DMS79 treated with DMSO at 0.1 percent for 48 hours (cell line): ENCODE results near the gene PABPN1.

Experiments used
- DNase-seq: peaks from one replicate; lab custom pipeline; 2025; lab: John Stamatoyannopoulos, UW

The PABPN1 gene

GRCh38 chr14:23358042-23358441 is 36.8 kb downstream of the PABPN1 start:
- no peak for DNase-seq

GRCh38 chr14:23358553-23359166 is 37.4 kb downstream of the PABPN1 start:
- DNase-seq: no peak

GRCh38 chr14:23359167-23359626 is 37.9 kb downstream of the PABPN1 start:
- DNase-seq: no peak

GRCh38 chr14:23359722-23360447 is 38.6 kb downstream of the PABPN1 start:
- no peak for DNase-seq

- DNase-seq: no peak
Measured at GRCh38 chr14:23360496-23360895, 39.2 kb downstream of the PABPN1 start.

GRCh38 chr14:23361320-23361719 is 40.1 kb downstream of the PABPN1 start:
- DNase-seq: no peak

GRCh38 chr14:23361763-23362162 is 40.5 kb downstream of the PABPN1 start:
- DNase-seq: no peak

- no peak for DNase-seq
Measured at GRCh38 chr14:23362200-23362599, 40.9 kb downstream of the PABPN1 start.

GRCh38 chr14:23364164-23365035 is 43.1 kb downstream of the PABPN1 start:
- DNase-seq: peak; percentile 97

GRCh38 chr14:23365036-23365731 is 43.9 kb downstream of the PABPN1 start, which contains the start of gene EFS:
Gene EFS (minus strand): TSS chr14:23365172. CDS start chr14:23365025, 147 bp downstream.
- DNase-seq: no peak

- DNase-seq: peak; percentile 94
Measured at GRCh38 chr14:23365732-23366425, 44.6 kb downstream of the PABPN1 start.

GRCh38 chr14:23366426-23366921 is 45.2 kb downstream of the PABPN1 start:
- DNase-seq: peak; percentile 94

- no peak for DNase-seq
Measured at GRCh38 chr14:23370221-23370620, 49.0 kb downstream of the PABPN1 start.

GRCh38 chr14:23371865-23372264 is 50.6 kb downstream of the PABPN1 start:
- DNase-seq: no peak

GRCh38 chr14:23372509-23372908 is 51.3 kb downstream of the PABPN1 start, which contains the start of gene IL25:
Gene IL25 (plus strand): TSS chr14:23372809.
- no peak for DNase-seq

- no peak for DNase-seq
Measured at GRCh38 chr14:23373041-23373440, 51.8 kb downstream of the PABPN1 start.
